Nephron (organoid): ENCODE data around the gene ZSCAN5A.
A peak's percentile ranks its signal among the peaks of the same experiment; 100 is the strongest.

Source experiments
- H3K27ac Mint-ChIP-seq, 3 experiments: 2 replicates each; pipeline ENCODE4 v1.8.0; 2020; ENCODE audit warnings: mixed read lengths in 3 of 3, mild to moderate bottlenecking in 2 of 3, moderate library complexity in 1 of 3
- H3K27me3 Mint-ChIP-seq: 2 replicates; pipeline ENCODE4 v1.8.0; 2021; ENCODE audit warnings: low read depth, mild to moderate bottlenecking, moderate library complexity, mixed read lengths
- H3K36me3 Mint-ChIP-seq: 2 replicates; pipeline ENCODE4 v1.8.0; 2020; ENCODE audit warnings: low read depth, mixed read lengths
- H3K4me1 Mint-ChIP-seq: 2 replicates; pipeline ENCODE4 v1.8.0; 2020; ENCODE audit warnings: mixed read lengths
- H3K4me3 Mint-ChIP-seq, 3 experiments: 2 replicates each; pipeline ENCODE4 v1.8.0; 2020; ENCODE audit warnings: mild to moderate bottlenecking in 3 of 3, mixed read lengths in 3 of 3, moderate library complexity in 2 of 3
- H3K9me3 Mint-ChIP-seq: 2 replicates; pipeline ENCODE4 v1.8.0; 2020; ENCODE audit warnings: mixed read lengths
- TF ChIP-seq, protein P1 (sequence below), 3 experiments: fragments of 200-600 bp; sonication (generic); IDR thresholded peaks; one replicate each; pipeline ENCODE4 v1.5.0; 2021; ENCODE audit warnings: antibody characterized with exemption in 3 of 3; ENCODE audit not compliant: unreplicated experiment in 3 of 3

Gene ZSCAN5A

DNA sequence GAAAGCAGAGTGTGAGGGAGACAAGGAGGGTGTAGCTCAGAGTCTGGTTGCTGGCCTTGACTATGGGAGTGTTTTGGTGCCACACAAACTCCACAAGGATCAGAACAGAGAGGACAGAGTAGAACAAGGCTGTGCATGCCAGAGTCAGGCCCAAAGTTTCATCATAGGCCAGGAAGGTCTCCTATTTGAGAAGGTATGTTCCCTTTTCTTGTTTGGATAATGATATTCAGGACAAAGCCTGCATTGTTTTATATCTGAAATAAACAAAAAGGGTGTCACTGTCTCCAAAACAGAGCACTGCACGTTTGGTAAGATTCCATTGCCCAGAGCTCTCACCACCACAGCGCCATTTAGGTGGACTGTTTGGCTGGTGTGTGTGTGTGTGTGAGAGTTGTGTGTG, 3.1 kb upstream of the ZSCAN5A start:
- peaks cover 4% of the 10 kb centered on the region for H3K36me3 Mint-ChIP-seq

DNA sequence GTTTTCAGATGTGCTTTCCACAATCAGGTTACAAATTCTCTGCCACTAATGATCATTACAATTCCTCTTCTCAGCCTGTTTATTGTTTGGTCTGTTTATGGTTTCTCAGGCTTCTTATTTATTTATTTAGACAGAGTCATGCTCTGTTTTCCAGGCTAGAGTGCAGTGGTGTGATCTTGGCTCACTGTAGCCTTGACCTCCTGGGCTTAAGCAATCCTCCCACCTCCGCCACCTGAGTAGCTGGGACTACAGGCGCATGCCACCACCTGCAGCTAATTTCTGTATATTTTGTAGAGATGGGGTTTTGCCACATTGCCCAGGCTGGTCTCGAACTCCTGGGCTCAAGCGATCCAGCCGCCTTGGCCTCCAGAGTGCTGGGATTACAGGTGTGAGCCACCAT, 2.1 kb upstream of the ZSCAN5A start:
- Mint-ChIP-seq H3K4me3 (peak overlapping the region; percentile 88 to 98 (median 95)), H3K4me1 (peaks cover 18% of the 10 kb centered on the region), H3K36me3 (peaks cover 14% of the 10 kb centered on the region), H3K27me3 (no peaks in the 10 kb centered on the region), H3K27ac (no peak overlapping the region), H3K9me3 (no peaks in the 10 kb centered on the region)
- TF ChIP-seq, protein P1, sequence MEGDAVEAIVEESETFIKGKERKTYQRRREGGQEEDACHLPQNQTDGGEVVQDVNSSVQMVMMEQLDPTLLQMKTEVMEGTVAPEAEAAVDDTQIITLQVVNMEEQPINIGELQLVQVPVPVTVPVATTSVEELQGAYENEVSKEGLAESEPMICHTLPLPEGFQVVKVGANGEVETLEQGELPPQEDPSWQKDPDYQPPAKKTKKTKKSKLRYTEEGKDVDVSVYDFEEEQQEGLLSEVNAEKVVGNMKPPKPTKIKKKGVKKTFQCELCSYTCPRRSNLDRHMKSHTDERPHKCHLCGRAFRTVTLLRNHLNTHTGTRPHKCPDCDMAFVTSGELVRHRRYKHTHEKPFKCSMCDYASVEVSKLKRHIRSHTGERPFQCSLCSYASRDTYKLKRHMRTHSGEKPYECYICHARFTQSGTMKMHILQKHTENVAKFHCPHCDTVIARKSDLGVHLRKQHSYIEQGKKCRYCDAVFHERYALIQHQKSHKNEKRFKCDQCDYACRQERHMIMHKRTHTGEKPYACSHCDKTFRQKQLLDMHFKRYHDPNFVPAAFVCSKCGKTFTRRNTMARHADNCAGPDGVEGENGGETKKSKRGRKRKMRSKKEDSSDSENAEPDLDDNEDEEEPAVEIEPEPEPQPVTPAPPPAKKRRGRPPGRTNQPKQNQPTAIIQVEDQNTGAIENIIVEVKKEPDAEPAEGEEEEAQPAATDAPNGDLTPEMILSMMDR (IDR thresholded peaks at IDR 0.05; ENCODE audit: unreplicated experiment in 3 of 3): no peak

More for the DNA sequence above, 3.1 kb upstream of the ZSCAN5A start:
- Mint-ChIP-seq H3K4me3 (no peak overlapping the region), H3K27me3 (no peaks in the 10 kb centered on the region), H3K27ac (no peak overlapping the region), H3K4me1 (peaks cover 12% of the 10 kb centered on the region), H3K9me3 (no peaks in the 10 kb centered on the region)
- TF ChIP-seq, protein P1 (IDR thresholded peaks at IDR 0.05; ENCODE audit: unreplicated experiment in 3 of 3): no peak

DNA sequence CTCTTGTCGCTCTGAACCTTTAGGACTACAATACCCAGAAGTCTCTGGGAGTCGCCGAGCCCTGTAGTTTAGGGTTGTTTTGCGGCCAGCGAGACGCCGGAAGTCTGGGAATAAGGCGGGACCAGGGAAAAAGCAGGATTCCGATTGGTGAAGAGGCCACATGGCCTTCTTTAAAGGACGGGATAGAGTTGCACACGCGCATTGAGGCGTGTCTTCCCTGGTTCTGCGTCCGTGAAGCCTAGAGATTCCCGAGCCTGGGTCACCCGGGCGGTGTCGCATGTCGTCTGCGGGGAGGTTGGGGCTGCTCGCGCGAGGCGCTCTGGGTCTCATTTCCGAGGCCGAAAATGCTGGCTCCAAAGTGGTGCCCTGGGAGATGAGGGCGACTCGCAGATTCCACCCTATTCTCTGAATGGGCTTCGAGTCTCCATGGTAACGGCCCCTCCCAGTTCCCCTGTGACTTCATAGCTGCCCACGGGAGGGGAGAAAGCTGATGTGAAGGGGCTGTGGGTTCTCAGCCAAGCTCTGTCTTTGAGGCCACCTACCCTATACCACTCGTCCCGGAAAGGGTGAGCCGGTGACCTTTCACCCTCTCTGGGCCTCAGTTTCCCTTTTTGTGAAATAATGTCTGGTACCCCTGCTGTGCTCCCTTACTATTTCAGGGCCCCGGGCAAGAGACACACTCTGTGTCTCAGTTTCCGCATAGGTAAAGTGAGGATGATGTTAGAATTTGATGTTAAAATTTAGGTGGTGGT, 614 bp upstream of the ZSCAN5A start:
- Mint-ChIP-seq H3K27ac (peak overlapping the region; percentile 99 to 100 (median 99)), H3K36me3 (peaks cover 29% of the 10 kb centered on the region), H3K4me1 (peaks cover 18% of the 10 kb centered on the region), H3K9me3 (no peaks in the 10 kb centered on the region), H3K4me3 (peak overlapping the region; percentile 88 to 98 (median 95)), H3K27me3 (no peaks in the 10 kb centered on the region)
- TF ChIP-seq, protein P1 (IDR thresholded peaks at IDR 0.05; ENCODE audit: unreplicated experiment in 3 of 3): no peak

DNA sequence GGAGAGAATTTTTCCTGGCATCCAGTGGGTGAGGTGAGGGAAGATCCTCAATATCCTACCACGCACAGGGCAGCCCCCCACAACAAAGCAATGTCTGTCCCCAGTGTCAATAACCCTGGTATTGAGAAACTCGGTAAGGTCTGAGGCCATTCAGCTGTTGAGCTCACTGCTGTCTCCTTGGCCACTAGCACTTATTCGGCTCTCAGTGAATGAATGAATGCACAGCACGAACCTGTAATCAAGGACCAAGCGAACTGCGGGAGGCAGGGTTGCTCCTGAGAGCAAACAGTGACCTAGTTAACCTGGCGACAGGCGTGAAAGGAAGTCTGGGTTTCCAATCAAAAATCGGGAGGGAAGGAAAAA, 640 bp downstream of the ZSCAN5A start:
- TF ChIP-seq, protein P1 (IDR thresholded peaks at IDR 0.05; ENCODE audit: unreplicated experiment in 3 of 3): no peak
- Mint-ChIP-seq H3K4me3 (peak overlapping the region; percentile 88 to 98 (median 95)), H3K9me3 (no peaks in the 10 kb centered on the region), H3K27me3 (no peaks in the 10 kb centered on the region), H3K27ac (peak overlapping the region; percentile 99 to 100 (median 99)), H3K4me1 (peaks cover 18% of the 10 kb centered on the region), H3K36me3 (peaks cover 39% of the 10 kb centered on the region)

DNA sequence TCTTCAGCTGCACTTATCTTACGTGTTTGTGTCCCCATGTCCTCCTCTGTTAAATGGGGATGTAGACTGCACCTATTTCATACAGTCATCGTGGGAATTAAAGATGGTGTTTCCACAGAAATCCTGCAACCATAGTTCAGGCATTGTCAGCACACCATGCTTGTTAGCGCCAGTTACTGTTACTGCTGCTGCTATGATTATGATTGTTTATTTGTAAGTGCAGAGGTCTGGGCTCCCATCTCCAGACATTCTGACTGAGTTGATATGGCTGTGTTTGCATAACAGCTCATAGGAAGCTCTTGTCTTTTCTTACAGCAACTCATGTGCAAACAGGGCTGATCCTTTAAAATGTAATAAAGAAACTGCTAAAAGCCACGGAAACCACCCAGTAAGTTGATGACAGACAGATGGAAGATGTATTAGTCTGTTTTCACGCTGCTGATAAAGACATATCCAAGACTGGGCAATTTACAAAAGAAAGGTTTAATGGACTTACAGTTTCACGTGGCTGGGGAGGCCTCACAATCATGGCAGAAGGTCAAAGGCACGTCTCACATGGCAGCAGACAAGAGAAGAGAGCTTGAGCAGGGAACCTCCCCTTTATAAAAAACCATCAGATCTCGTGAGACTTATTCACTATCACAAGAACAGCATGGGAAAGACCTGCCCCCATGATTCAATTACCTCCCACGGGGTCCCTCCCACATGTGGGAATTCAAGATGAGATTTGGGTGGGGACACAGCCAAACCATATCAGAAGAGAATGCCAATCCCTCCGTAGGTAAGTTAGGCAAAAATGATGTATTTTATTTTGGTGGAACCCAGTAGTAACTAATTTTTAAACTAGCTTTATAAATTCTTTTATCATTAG, 1.6 kb downstream of the ZSCAN5A start:
- Mint-ChIP-seq H3K4me1 (peaks cover 24% of the 10 kb centered on the region), H3K36me3 (peaks cover 46% of the 10 kb centered on the region), H3K4me3 (peak overlapping the region; percentile 88 to 98 (median 95)), H3K27ac (peak overlapping the region; percentile 99 to 100 (median 99)), H3K9me3 (no peaks in the 10 kb centered on the region), H3K27me3 (no peaks in the 10 kb centered on the region)
- TF ChIP-seq, protein P1 (IDR thresholded peaks at IDR 0.05; ENCODE audit: unreplicated experiment in 3 of 3): no peak
